Calu3 (cell line): ENCODE data around the gene TMEM72. TPM values are rescaled to one million over a fixed set of nuclear protein-coding genes. Genes with fewer than 3 reads are reported as not detected.
A peak's percentile ranks its signal among the peaks of the same experiment; 100 is the strongest.

Source experiments
- BruUV-seq: library from RNA; stranded (reverse); fragments of 400-500 nt; replicated peaks from 2 replicates; lab custom pipeline; 2021; lab: Mats Ljungman, UMichigan
- CTCF ChIA-PET: fragments of 300-600 bp; sonication (Branson Sonifier 250); formaldehyde crosslinking; loops from one replicate; lab custom pipeline; 2022; ENCODE audit warnings: antibody characterized with exemption; lab: Charles Lee
- DNase-seq: peaks from one replicate; pipeline ENCODE4 v3.0.0; 2022
- H3K27ac Mint-ChIP-seq: one replicate; pipeline ENCODE4 v1.8.0; 2022; ENCODE audit warnings: mixed read lengths; ENCODE audit not compliant: unreplicated experiment
- H3K27me3 Mint-ChIP-seq: one replicate; pipeline ENCODE4 v1.8.0; 2022; ENCODE audit warnings: mixed read lengths; ENCODE audit not compliant: unreplicated experiment
- H3K36me3 Mint-ChIP-seq: one replicate; pipeline ENCODE4 v1.8.0; 2022; ENCODE audit warnings: mild to moderate bottlenecking, moderate library complexity, mixed read lengths; ENCODE audit not compliant: insufficient read depth, unreplicated experiment
- H3K4me1 Mint-ChIP-seq: one replicate; pipeline ENCODE4 v1.8.0; 2022; ENCODE audit warnings: mild to moderate bottlenecking, low read depth, mixed read lengths; ENCODE audit not compliant: unreplicated experiment
- H3K4me3 Mint-ChIP-seq: one replicate; pipeline ENCODE4 v1.8.0; 2022; ENCODE audit warnings: mild to moderate bottlenecking, low read depth, moderate library complexity, mixed read lengths; ENCODE audit not compliant: unreplicated experiment
- H3K9me3 Mint-ChIP-seq: one replicate; pipeline ENCODE4 v1.8.0; 2022; ENCODE audit warnings: low read depth, mixed read lengths; ENCODE audit not compliant: unreplicated experiment
- CTCF ChIP-seq: fragments of 200-600 bp; IDR thresholded peaks from one replicate; pipeline ENCODE4 v1.8.0; 2022; ENCODE audit warnings: antibody characterized with exemption; ENCODE audit not compliant: unreplicated experiment
- intact Hi-C: fragments of 100-400 bp; cut with micrococcal nuclease; formaldehyde crosslinking; loops from one replicate; pipeline ENCODE4 v1.10.0; 2022; ENCODE audit not compliant: unreplicated experiment
- total RNA-seq: library from RNA; stranded (reverse); gene quantifications from 2 replicates; pipeline ENCODE4 v1.2.3, GENCODE V29; 2022

TMEM72 gene
- total RNA-seq, 1 experiment from 2014 or later: not detected

GRCh38 chr10:44908066-44908749, 2.9 kb upstream of the TMEM72 start:
- no peak for DNase-seq
- no peak for TF ChIP-seq CTCF
- H3K4me1 Mint-ChIP-seq: peaks cover 14% of the 10 kb centered on the region
- no peak overlapping the region for H3K4me3 Mint-ChIP-seq
- BruUV-seq: no TSS peak
- H3K9me3 Mint-ChIP-seq: no peaks in the 10 kb centered on the region
- H3K27ac Mint-ChIP-seq: no peak overlapping the region
- CTCF ChIA-PET: interaction anchor here (0.6 kb wide), 1 partner anchor 105 kb away, joined by 3 read pairs; no protein-coding TSS in a partner anchor
- H3K36me3 Mint-ChIP-seq: no peaks in the 10 kb centered on the region
- intact Hi-C loops: no loop called here
- H3K27me3 Mint-ChIP-seq: no peaks in the 10 kb centered on the region

GRCh38 chr10:44908936-44909630, 2.1 kb upstream of the TMEM72 start:
- Mint-ChIP-seq H3K9me3 (no peaks in the 10 kb centered on the region), H3K4me1 (peaks cover 14% of the 10 kb centered on the region)
- no TSS peak for BruUV-seq

GRCh38 chr10:44909910-44910309, 1.2 kb upstream of the TMEM72 start:
- Mint-ChIP-seq H3K4me3 (no peak overlapping the region), H3K36me3 (no peaks in the 10 kb centered on the region), H3K27ac (no peak overlapping the region), H3K27me3 (peaks cover 3% of the 10 kb centered on the region), H3K4me1 (peaks cover 14% of the 10 kb centered on the region), H3K9me3 (no peaks in the 10 kb centered on the region)
- no TSS peak for BruUV-seq
- TF ChIP-seq CTCF: no peak
- intact Hi-C loops: loop anchor here (5.0 kb wide), 1 partner anchor 43 kb away; no protein-coding TSS in a partner anchor
- CTCF ChIA-PET: interaction anchor here (1.3 kb wide), 1 partner anchor 11 kb away, joined by 3 read pairs; no protein-coding TSS in a partner anchor
- DNase-seq: no peak

More at GRCh38 chr10:44908936-44909630, 2.1 kb upstream of the TMEM72 start:
- H3K27me3 Mint-ChIP-seq: no peaks in the 10 kb centered on the region
- H3K27ac Mint-ChIP-seq: no peak overlapping the region
- intact Hi-C loops: no loop called here
- H3K36me3 Mint-ChIP-seq: no peaks in the 10 kb centered on the region
- CTCF ChIA-PET: no interaction called here
- no peak for DNase-seq
- no peak for TF ChIP-seq CTCF
- no peak overlapping the region for H3K4me3 Mint-ChIP-seq

DNA sequence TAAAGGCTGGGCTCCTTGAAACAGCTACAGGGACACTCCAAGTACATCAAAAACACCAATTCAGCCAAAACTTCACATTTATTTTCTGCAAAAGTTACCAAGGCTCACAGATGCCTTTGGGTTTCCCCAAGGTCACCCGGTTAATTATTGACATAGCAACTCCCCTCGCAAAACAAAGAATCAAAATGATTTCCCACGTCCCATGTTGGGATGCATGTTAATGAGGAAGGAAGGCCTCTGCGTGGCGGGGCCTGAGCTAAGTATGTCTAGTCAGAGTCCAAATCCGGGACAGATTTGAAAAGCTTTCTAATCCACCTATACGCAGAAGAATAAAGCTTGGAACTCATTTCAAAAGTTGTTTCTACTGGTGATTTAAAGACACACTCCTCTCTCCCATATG, 535 bp upstream of the TMEM72 start:
- CTCF ChIA-PET: interaction anchor here (0.9 to 2.2 kb wide), 4 partner anchors 9 to 15 kb away, joined by 3 to 5 read pairs (median 4); no protein-coding TSS in a partner anchor

More for the DNA sequence above, 535 bp upstream of the TMEM72 start:
- no peaks in the 10 kb centered on the region for H3K36me3 Mint-ChIP-seq
- intact Hi-C loops: loop anchor here (5.0 kb wide), 1 partner anchor 43 kb away; no protein-coding TSS in a partner anchor
- H3K4me1 Mint-ChIP-seq: peaks cover 14% of the 10 kb centered on the region
- H3K27me3 Mint-ChIP-seq: peaks cover 9% of the 10 kb centered on the region
- no peaks in the 10 kb centered on the region for H3K9me3 Mint-ChIP-seq
- H3K27ac Mint-ChIP-seq: no peak overlapping the region
- no peak for TF ChIP-seq CTCF
- DNase-seq: no peak
- peak overlapping the region; percentile 33 for H3K4me3 Mint-ChIP-seq
- no TSS peak for BruUV-seq
